ENCODE results near the gene GTF2H4. TPM values are rescaled to one million over a fixed set of nuclear protein-coding genes. Genes with fewer than 3 reads are reported as not detected.

Gene GTF2H4
- polyA plus RNA-seq, 1 donor = 24.4 TPM

GRCh38 chr6:30889496-30889885 lies 18.5 kb upstream of the GTF2H4 start:
- Histone ChIP-seq H3K27ac (ENCODE audit: low read length) (no peak overlapping the region), H3K27me3 (ENCODE audit: control insufficient read depth, insufficient read depth, low read length) (no peaks in the 10 kb centered on the region), H3K4me3 (ENCODE audit: low read length) (no peak overlapping the region), H3K9me3 (ENCODE audit: control insufficient read depth, low read depth, low read length) (no peaks in the 10 kb centered on the region), H3K36me3 (ENCODE audit: control insufficient read depth, insufficient read depth, low read length) (peaks cover 58% of the 10 kb centered on the region), H3K4me1 (ENCODE audit: control insufficient read depth, insufficient read depth, low read length) (peaks cover 23% of the 10 kb centered on the region)
- no CpG with 5 or more reads among the region's 4 CpGs for WGBS (ENCODE audit: insufficient coverage, low lambda C conversion rate)
- DNase-seq = no peak

- DNase-seq = no peak
- peaks cover 64% of the 10 kb centered on the region for H3K36me3 ChIP-seq (ENCODE audit: control insufficient read depth, insufficient read depth, low read length)
- no peak overlapping the region for H3K27ac ChIP-seq (ENCODE audit: low read length)
- H3K27me3 ChIP-seq (ENCODE audit: control insufficient read depth, insufficient read depth, low read length) = no peaks in the 10 kb centered on the region
- no peak overlapping the region for H3K4me3 ChIP-seq (ENCODE audit: low read length)
- 100% methylated on average over 2 of the region's 14 CpGs for WGBS (ENCODE audit: insufficient coverage, low lambda C conversion rate)
- peaks cover 20% of the 10 kb centered on the region for H3K4me1 ChIP-seq (ENCODE audit: control insufficient read depth, insufficient read depth, low read length)
- no peaks in the 10 kb centered on the region for H3K9me3 ChIP-seq (ENCODE audit: control insufficient read depth, low read depth, low read length)
Measured at GRCh38 chr6:30889921-30890645, 17.9 kb upstream of the GTF2H4 start.

GRCh38 chr6:30890646-30891449 lies 17.2 kb upstream of the GTF2H4 start:
- Histone ChIP-seq H3K9me3 (ENCODE audit: control insufficient read depth, low read depth, low read length) (no peaks in the 10 kb centered on the region), H3K4me1 (ENCODE audit: control insufficient read depth, insufficient read depth, low read length) (peaks cover 12% of the 10 kb centered on the region), H3K4me3 (ENCODE audit: low read length) (no peak overlapping the region), H3K27ac (ENCODE audit: low read length) (no peak overlapping the region), H3K27me3 (ENCODE audit: control insufficient read depth, insufficient read depth, low read length) (no peaks in the 10 kb centered on the region), H3K36me3 (ENCODE audit: control insufficient read depth, insufficient read depth, low read length) (peaks cover 72% of the 10 kb centered on the region)
- 80% methylated on average over 3 of the region's 12 CpGs for WGBS (ENCODE audit: insufficient coverage, low lambda C conversion rate)
- DNase-seq = no peak

- no peak for DNase-seq
- peaks cover 7% of the 10 kb centered on the region for H3K4me1 ChIP-seq (ENCODE audit: control insufficient read depth, insufficient read depth, low read length)
- WGBS (ENCODE audit: insufficient coverage, low lambda C conversion rate) = 100% methylated on average over 1 of the region's 4 CpGs
- no peaks in the 10 kb centered on the region for H3K9me3 ChIP-seq (ENCODE audit: control insufficient read depth, low read depth, low read length)
- peaks cover 77% of the 10 kb centered on the region for H3K36me3 ChIP-seq (ENCODE audit: control insufficient read depth, insufficient read depth, low read length)
- no peaks in the 10 kb centered on the region for H3K27me3 ChIP-seq (ENCODE audit: control insufficient read depth, insufficient read depth, low read length)
- no peak overlapping the region for H3K4me3 ChIP-seq (ENCODE audit: low read length)
- no peak overlapping the region for H3K27ac ChIP-seq (ENCODE audit: low read length)
Measured at GRCh38 chr6:30891450-30891723, 16.6 kb upstream of the GTF2H4 start.

GRCh38 chr6:30891816-30892538 lies 16.0 kb upstream of the GTF2H4 start:
- Histone ChIP-seq H3K9me3 (ENCODE audit: control insufficient read depth, low read depth, low read length) (no peaks in the 10 kb centered on the region), H3K4me1 (ENCODE audit: control insufficient read depth, insufficient read depth, low read length) (peaks cover under 1% of the 10 kb centered on the region), H3K36me3 (ENCODE audit: control insufficient read depth, insufficient read depth, low read length) (peaks cover 83% of the 10 kb centered on the region), H3K27me3 (ENCODE audit: control insufficient read depth, insufficient read depth, low read length) (no peaks in the 10 kb centered on the region), H3K4me3 (ENCODE audit: low read length) (no peak overlapping the region), H3K27ac (ENCODE audit: low read length) (no peak overlapping the region)
- DNase-seq = no peak
- no CpG with 5 or more reads among the region's 21 CpGs for WGBS (ENCODE audit: insufficient coverage, low lambda C conversion rate)

- Histone ChIP-seq H3K27me3 (ENCODE audit: control insufficient read depth, insufficient read depth, low read length) (no peaks in the 10 kb centered on the region), H3K27ac (ENCODE audit: low read length) (no peak overlapping the region), H3K9me3 (ENCODE audit: control insufficient read depth, low read depth, low read length) (no peaks in the 10 kb centered on the region), H3K36me3 (ENCODE audit: control insufficient read depth, insufficient read depth, low read length) (peaks cover 93% of the 10 kb centered on the region), H3K4me1 (ENCODE audit: control insufficient read depth, insufficient read depth, low read length) (no peaks in the 10 kb centered on the region), H3K4me3 (ENCODE audit: low read length) (no peak overlapping the region)
- WGBS (ENCODE audit: insufficient coverage, low lambda C conversion rate) = no CpG with 5 or more reads among the region's 16 CpGs
- no peak for DNase-seq
Measured at GRCh38 chr6:30893001-30893591, 14.9 kb upstream of the GTF2H4 start.

GRCh38 chr6:30893666-30894065 lies 14.3 kb upstream of the GTF2H4 start:
- H3K36me3 ChIP-seq (ENCODE audit: control insufficient read depth, insufficient read depth, low read length) = peaks cover 97% of the 10 kb centered on the region
- H3K9me3 ChIP-seq (ENCODE audit: control insufficient read depth, low read depth, low read length) = no peaks in the 10 kb centered on the region
- no peak for DNase-seq
- H3K27ac ChIP-seq (ENCODE audit: low read length) = no peak overlapping the region
- H3K27me3 ChIP-seq (ENCODE audit: control insufficient read depth, insufficient read depth, low read length) = no peaks in the 10 kb centered on the region
- no peaks in the 10 kb centered on the region for H3K4me1 ChIP-seq (ENCODE audit: control insufficient read depth, insufficient read depth, low read length)
- no CpG with 5 or more reads among the region's 8 CpGs for WGBS (ENCODE audit: insufficient coverage, low lambda C conversion rate)
- H3K4me3 ChIP-seq (ENCODE audit: low read length) = no peak overlapping the region

- no peaks in the 10 kb centered on the region for H3K9me3 ChIP-seq (ENCODE audit: control insufficient read depth, low read depth, low read length)
- H3K4me1 ChIP-seq (ENCODE audit: control insufficient read depth, insufficient read depth, low read length) = no peaks in the 10 kb centered on the region
- H3K27ac ChIP-seq (ENCODE audit: low read length) = no peak overlapping the region
- WGBS (ENCODE audit: insufficient coverage, low lambda C conversion rate) = 96% methylated on average over 5 of the region's 12 CpGs
- H3K4me3 ChIP-seq (ENCODE audit: low read length) = no peak overlapping the region
- DNase-seq = no peak
- peaks cover 97% of the 10 kb centered on the region for H3K36me3 ChIP-seq (ENCODE audit: control insufficient read depth, insufficient read depth, low read length)
- H3K27me3 ChIP-seq (ENCODE audit: control insufficient read depth, insufficient read depth, low read length) = no peaks in the 10 kb centered on the region
Measured at GRCh38 chr6:30894381-30894780, 13.6 kb upstream of the GTF2H4 start.

- Histone ChIP-seq H3K9me3 (ENCODE audit: control insufficient read depth, low read depth, low read length) (no peaks in the 10 kb centered on the region), H3K4me3 (ENCODE audit: low read length) (no peak overlapping the region), H3K27me3 (ENCODE audit: control insufficient read depth, insufficient read depth, low read length) (no peaks in the 10 kb centered on the region), H3K27ac (ENCODE audit: low read length) (no peak overlapping the region), H3K4me1 (ENCODE audit: control insufficient read depth, insufficient read depth, low read length) (no peaks in the 10 kb centered on the region), H3K36me3 (ENCODE audit: control insufficient read depth, insufficient read depth, low read length) (peaks cover 97% of the 10 kb centered on the region)
- DNase-seq = no peak
- no CpG with 5 or more reads among the region's 3 CpGs for WGBS (ENCODE audit: insufficient coverage, low lambda C conversion rate)
Measured at GRCh38 chr6:30894935-30895334, 13.1 kb upstream of the GTF2H4 start.

GRCh38 chr6:30895343-30895742 lies 12.7 kb upstream of the GTF2H4 start:
- no peak overlapping the region for H3K4me3 ChIP-seq (ENCODE audit: low read length)
- H3K4me1 ChIP-seq (ENCODE audit: control insufficient read depth, insufficient read depth, low read length) = no peaks in the 10 kb centered on the region
- no CpG with 5 or more reads among the region's 10 CpGs for WGBS (ENCODE audit: insufficient coverage, low lambda C conversion rate)
- H3K27me3 ChIP-seq (ENCODE audit: control insufficient read depth, insufficient read depth, low read length) = no peaks in the 10 kb centered on the region
- DNase-seq = no peak
- H3K9me3 ChIP-seq (ENCODE audit: control insufficient read depth, low read depth, low read length) = no peaks in the 10 kb centered on the region
- H3K36me3 ChIP-seq (ENCODE audit: control insufficient read depth, insufficient read depth, low read length) = peaks cover 93% of the 10 kb centered on the region
- H3K27ac ChIP-seq (ENCODE audit: low read length) = no peak overlapping the region

Measured in large intestine (tissue), 3 donors.